Endothelial cell of umbilical vein (primary cell): ENCODE data around the gene RNF169. TPM values are rescaled to one million over a fixed set of nuclear protein-coding genes. Genes with fewer than 3 reads are reported as not detected.

ENCODE experiments used
- BruUV-seq: library from RNA; stranded (reverse); fragments of 400-500 nt; replicated peaks from 2 replicates; lab custom pipeline; 2021; lab: Mats Ljungman, UMichigan
- CTCF ChIA-PET: fragments of 300-600, 350-600 bp; sonication (Branson Sonifier 250); formaldehyde crosslinking; loops from one replicate; lab custom pipeline; 2021; ENCODE audit warnings: antibody characterized with exemption, inconsistent platforms; lab: Charles Lee
- POLR2A ChIA-PET: fragments of 300-600, 350-600 bp; sonication (Branson Sonifier 250); formaldehyde crosslinking; loops from one replicate; lab custom pipeline; 2021; ENCODE audit warnings: antibody characterized with exemption, inconsistent platforms; lab: Charles Lee
- DNase-seq: peaks from one replicate; pipeline ENCODE4 v3.0.0-alpha.2; 2011; ENCODE audit warnings: low read depth, low spot score
- FAIRE-seq: peaks from 2 replicates; lab custom pipeline; 2011; peaks lifted over from hg19 to GRCh38; lab: Jason Lieb, UNC
- H2AFZ ChIP-seq: 2 replicates; pipeline ENCODE4 v1.6.0; 2012; ENCODE audit warnings: low read depth, low read length, control low read depth, inconsistent platforms
- H3K27ac ChIP-seq: 2 replicates; pipeline ENCODE4 v1.5.1; 2011; ENCODE audit warnings: low read depth, mild to moderate bottlenecking, control low read depth, low read length, moderate library complexity; ENCODE audit not compliant: insufficient read depth
- H3K27me3 ChIP-seq, 2 experiments: 2 replicates each; pipeline versions ENCODE4 v1.6.0 to v1.6.1; 2011; ENCODE audit warnings: low read length in 2 of 2, mixed read lengths in 1 of 2; ENCODE audit not compliant: control insufficient read depth in 2 of 2, insufficient read depth in 2 of 2
- H3K36me3 ChIP-seq, 2 experiments: 2 replicates in 1 of 2; 3 replicates in 1 of 2; pipeline ENCODE4 v1.5.1; 2011; ENCODE audit warnings: low read length in 2 of 2, mild to moderate bottlenecking in 1 of 2, moderate library complexity in 1 of 2; ENCODE audit not compliant: control insufficient read depth in 2 of 2, insufficient read depth in 2 of 2; ENCODE audit errors: extremely low read depth in 1 of 2
- H3K4me1 ChIP-seq: 3 replicates; pipeline ENCODE4 v1.5.1; 2011; ENCODE audit warnings: mild to moderate bottlenecking, low read length; ENCODE audit not compliant: control insufficient read depth, insufficient read depth; ENCODE audit errors: extremely low read depth
- H3K4me2 ChIP-seq: 2 replicates; pipeline ENCODE4 v1.6.1; 2011; ENCODE audit warnings: low read length, control low read depth, mixed read lengths; ENCODE audit not compliant: insufficient read depth
- H3K4me3 ChIP-seq, 3 experiments: fragments of 200-600 bp in 1 of 3; sonication (generic), shearing (Covaris generic) in 1 of 3; replicated peaks in 1 of 3; 2 replicates each; pipeline ENCODE4 v1.5.1; 2011 to 2016; ENCODE audit warnings: control low read depth in 3 of 3, low read length in 3 of 3, mild to moderate bottlenecking in 2 of 3, inconsistent platforms in 1 of 3, low read depth in 1 of 3, moderate library complexity in 1 of 3; ENCODE audit not compliant: insufficient read depth in 1 of 3
- H3K79me2 ChIP-seq: 2 replicates; pipeline ENCODE4 v1.6.0; 2012; ENCODE audit warnings: low read length, inconsistent platforms; ENCODE audit not compliant: control insufficient read depth, insufficient read depth
- H3K9ac ChIP-seq: replicated peaks from 2 replicates; pipeline ENCODE3; 2011; ENCODE audit warnings: low read length, control low read depth; ENCODE audit not compliant: insufficient read depth; ENCODE audit errors: extremely low read depth
- H3K9me1 ChIP-seq: replicated peaks from 3 replicates; pipeline ENCODE4 v1.6.0; 2011; ENCODE audit warnings: mild to moderate bottlenecking, low read length; ENCODE audit not compliant: control insufficient read depth, insufficient read depth; ENCODE audit errors: extremely low read depth
- H3K9me3 ChIP-seq: replicated peaks from 2 replicates; pipeline ENCODE4 v1.5.1; 2012; ENCODE audit warnings: low read length, inconsistent platforms; ENCODE audit not compliant: control insufficient read depth, insufficient read depth
- H4K20me1 ChIP-seq: replicated peaks from 2 replicates; pipeline ENCODE3; 2011; ENCODE audit warnings: mild to moderate bottlenecking, low read length; ENCODE audit not compliant: control insufficient read depth, insufficient read depth; ENCODE audit errors: extremely low read depth
- EZH2 ChIP-seq: IDR thresholded peaks from 2 replicates; pipeline ENCODE4 v1.6.1; 2012; ENCODE audit warnings: borderline replicate concordance, low read depth, mild to moderate bottlenecking, moderate library complexity, low read length, inconsistent platforms; ENCODE audit not compliant: severe bottlenecking
- FOS ChIP-seq: IDR thresholded peaks from 2 replicates; pipeline ENCODE4 v1.6.1; 2011; ENCODE audit warnings: mild to moderate bottlenecking, low read length, moderate library complexity, borderline replicate concordance; ENCODE audit not compliant: insufficient read depth
- GATA2 ChIP-seq: IDR thresholded peaks from 2 replicates; pipeline ENCODE4 v1.7.0; 2011; ENCODE audit warnings: low read depth, mild to moderate bottlenecking, moderate library complexity, mixed read lengths, low read length; ENCODE audit not compliant: insufficient read length, insufficient read depth
- JUN ChIP-seq: IDR thresholded peaks from 2 replicates; pipeline ENCODE4 v1.6.1; 2011; ENCODE audit warnings: borderline replicate concordance, low read depth; ENCODE audit not compliant: insufficient read length, insufficient read depth
- MYC ChIP-seq: IDR thresholded peaks from one replicate; pipeline ENCODE4 v1.6.1; 2011; ENCODE audit warnings: mild to moderate bottlenecking, low read depth, low read length
- POLR2A ChIP-seq: IDR thresholded peaks from 2 replicates; pipeline ENCODE4 v1.6.1; 2012; ENCODE audit warnings: low read depth, mild to moderate bottlenecking, control low read depth, low read length
- POLR2AphosphoS5 ChIP-seq: IDR thresholded peaks from 2 replicates; pipeline ENCODE4 v1.6.1; 2012; ENCODE audit warnings: low read depth, mild to moderate bottlenecking, control low read depth, low read length, moderate library complexity; ENCODE audit not compliant: insufficient read depth
- dilution Hi-C: fragments of 300-500 bp; cut with MboI; formaldehyde crosslinking; loops from one replicate; pipeline ENCODE4 v1.15.0; 2019; ENCODE audit warnings: low sequenced_read_pairs; ENCODE audit not compliant: extremely low pct_ligation_motif_present
- intact Hi-C: fragments of 100-400 bp; cut with micrococcal nuclease; formaldehyde crosslinking; loops from one replicate; pipeline ENCODE4 v1.10.0; 2022
- polyA plus RNA-seq, 4 experiments: library from polyadenylated mRNA; depleted of rRNA in 3 of 4; stranded (reverse) in 3 of 4; unstranded in 1 of 4; fragments of >200 nt; gene quantifications; 2 replicates each; pipeline versions ENCODE4 v1.2.1 to v1.2.3, GENCODE V29; 2011 to 2012; ENCODE audit warnings: missing spikeins in 1 of 4
- total RNA-seq: library from RNA; stranded (reverse); gene quantifications from 2 replicates; pipeline ENCODE4 v1.2.3, GENCODE V29; 2021
- TF ChIP-seq, protein P1 (sequence below): IDR thresholded peaks from 2 replicates; pipeline ENCODE4 v1.6.1; 2011; ENCODE audit not compliant: insufficient read depth, insufficient read length
- TF ChIP-seq, protein P2 (sequence below), 2 donors: IDR thresholded peaks; 1 replicate in 1 of 2; 2 replicates in 1 of 2; pipeline ENCODE4 v1.5.1; 2011; ENCODE audit warnings: low read length in 2 of 2, mild to moderate bottlenecking in 2 of 2, moderate library complexity in 2 of 2, control low read depth in 1 of 2, inconsistent platforms in 1 of 2, low read depth in 1 of 2; ENCODE audit not compliant: insufficient read depth in 1 of 2; ENCODE audit errors: extremely low read depth in 1 of 2

The RNF169 gene
- total and polyA plus RNA-seq, 2 donors (not counting 3 experiments of a cell fraction or from before 2014, with no cell fraction given): 5.8 to 21.3 TPM

DNA sequence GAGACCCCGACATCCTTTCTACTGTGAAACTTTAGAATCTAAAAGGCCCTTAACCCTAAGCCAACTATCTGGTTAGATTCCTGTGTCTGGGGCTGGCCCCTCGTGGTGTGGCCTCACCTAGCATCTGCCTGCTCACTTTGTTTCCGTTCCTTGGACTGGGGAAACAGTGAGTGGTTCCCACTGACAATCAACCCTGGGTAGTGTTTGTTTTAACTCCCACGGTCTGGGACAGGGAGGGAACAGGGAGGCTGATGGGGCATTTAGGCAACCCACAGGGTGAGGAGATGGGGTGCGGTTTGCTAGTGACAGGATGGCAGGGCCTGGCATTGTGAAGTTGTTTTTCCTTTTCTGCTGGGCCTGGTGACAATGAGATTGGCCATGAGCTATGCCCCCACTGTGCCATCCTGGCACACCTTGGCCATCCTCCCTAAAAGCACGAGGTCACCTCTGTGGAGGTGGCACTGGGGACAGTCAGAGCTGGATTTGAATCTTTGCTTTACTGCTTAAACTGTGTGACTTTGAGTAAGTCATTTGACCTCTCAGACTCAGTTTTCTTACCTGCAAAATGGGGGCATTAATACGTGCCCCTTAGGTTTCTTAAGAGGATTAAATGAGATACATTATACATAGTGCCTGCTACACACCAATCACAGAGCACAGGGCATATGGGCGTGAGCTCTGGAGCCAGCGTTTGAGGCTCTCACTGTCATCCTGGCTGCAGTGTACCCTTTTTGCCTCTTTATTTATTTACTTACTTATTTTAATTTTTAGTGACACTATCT, 48.8 kb upstream of the RNF169 start:
- Histone ChIP-seq H3K9ac (no peak overlapping the region), H3K27ac (no peak overlapping the region), H3K9me1 (no peaks in the 10 kb centered on the region), H3K79me2 (no peaks in the 10 kb centered on the region), H3K4me3 (no peak overlapping the region), H2AFZ (no peak overlapping the region), H3K36me3 (no peaks in the 10 kb centered on the region), H3K4me1 (peaks cover 12% of the 10 kb centered on the region), H3K9me3 (no peaks in the 10 kb centered on the region), H4K20me1 (no peaks in the 10 kb centered on the region), H3K27me3 (peaks cover under 1 to 1% of the 10 kb centered on the region in 2 experiments), H3K4me2 (no peak overlapping the region)
- dilution Hi-C loops: loop anchor here (25.0 kb wide), 1 partner anchor 162 kb away; no protein-coding TSS in a partner anchor
- DNase-seq: no peak
- TF ChIP-seq MYC (no peak), JUN (no peak), POLR2A (no peak), GATA2 (no peak), EZH2 (no peak), FOS (no peak), POLR2AphosphoS5 (no peak)
- TF ChIP-seq, protein P1, sequence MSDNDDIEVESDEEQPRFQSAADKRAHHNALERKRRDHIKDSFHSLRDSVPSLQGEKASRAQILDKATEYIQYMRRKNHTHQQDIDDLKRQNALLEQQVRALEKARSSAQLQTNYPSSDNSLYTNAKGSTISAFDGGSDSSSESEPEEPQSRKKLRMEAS: no peak
- TF ChIP-seq, protein P2, sequence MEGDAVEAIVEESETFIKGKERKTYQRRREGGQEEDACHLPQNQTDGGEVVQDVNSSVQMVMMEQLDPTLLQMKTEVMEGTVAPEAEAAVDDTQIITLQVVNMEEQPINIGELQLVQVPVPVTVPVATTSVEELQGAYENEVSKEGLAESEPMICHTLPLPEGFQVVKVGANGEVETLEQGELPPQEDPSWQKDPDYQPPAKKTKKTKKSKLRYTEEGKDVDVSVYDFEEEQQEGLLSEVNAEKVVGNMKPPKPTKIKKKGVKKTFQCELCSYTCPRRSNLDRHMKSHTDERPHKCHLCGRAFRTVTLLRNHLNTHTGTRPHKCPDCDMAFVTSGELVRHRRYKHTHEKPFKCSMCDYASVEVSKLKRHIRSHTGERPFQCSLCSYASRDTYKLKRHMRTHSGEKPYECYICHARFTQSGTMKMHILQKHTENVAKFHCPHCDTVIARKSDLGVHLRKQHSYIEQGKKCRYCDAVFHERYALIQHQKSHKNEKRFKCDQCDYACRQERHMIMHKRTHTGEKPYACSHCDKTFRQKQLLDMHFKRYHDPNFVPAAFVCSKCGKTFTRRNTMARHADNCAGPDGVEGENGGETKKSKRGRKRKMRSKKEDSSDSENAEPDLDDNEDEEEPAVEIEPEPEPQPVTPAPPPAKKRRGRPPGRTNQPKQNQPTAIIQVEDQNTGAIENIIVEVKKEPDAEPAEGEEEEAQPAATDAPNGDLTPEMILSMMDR (IDR thresholded peaks at IDR 0.05; ENCODE audit: extremely low read depth in 1 of 2, insufficient read depth in 1 of 2, low read depth in 1 of 2, low read length in 2 of 2): no peak
- ChIA-PET POLR2A (no interaction called here), CTCF (interaction anchor here (0.8 to 7.1 kb wide), 7 partner anchors 14 to 541 kb away, joined by 3 to 191 read pairs (median 84); no protein-coding TSS in a partner anchor)
- no peak for FAIRE-seq
- intact Hi-C loops: no loop called here
- BruUV-seq: no TSS peak
